Trophoblast cell (in vitro differentiated cells and primary cell): ENCODE data around the gene SPSB4. TPM values are rescaled to one million over a fixed set of nuclear protein-coding genes. Genes with fewer than 3 reads are reported as not detected.

Experiments
- DNase-seq, 2 donors: peaks; one replicate each; pipeline ENCODE4 v3.0.0-alpha.2; 2016
- H2AFZ ChIP-seq: 2 replicates; pipeline ENCODE4 v1.6.1; 2013; ENCODE audit warnings: low read length, moderate library complexity, mild to moderate bottlenecking; ENCODE audit not compliant: insufficient read depth, poor library complexity
- H2AK5ac ChIP-seq: 2 replicates; pipeline ENCODE4 v1.6.1; 2013; ENCODE audit warnings: mild to moderate bottlenecking, low read length
- H2BK120ac ChIP-seq: 2 replicates; pipeline ENCODE4 v1.6.1; 2013; ENCODE audit warnings: low read length, mild to moderate bottlenecking, moderate library complexity; ENCODE audit not compliant: insufficient read depth, poor library complexity
- H2BK12ac ChIP-seq: 2 replicates; pipeline ENCODE4 v1.6.1; 2013; ENCODE audit warnings: mild to moderate bottlenecking, low read length, moderate library complexity
- H2BK5ac ChIP-seq: 2 replicates; pipeline ENCODE4 v1.6.1; 2013; ENCODE audit warnings: low read length, low read depth, moderate library complexity, mild to moderate bottlenecking; ENCODE audit not compliant: poor library complexity
- H3K14ac ChIP-seq: 2 replicates; pipeline ENCODE4 v1.6.1; 2013; ENCODE audit warnings: mild to moderate bottlenecking, low read length
- H3K18ac ChIP-seq: 2 replicates; pipeline ENCODE4 v1.6.1; 2013; ENCODE audit warnings: mild to moderate bottlenecking, low read length
- H3K23ac ChIP-seq: 2 replicates; pipeline ENCODE4 v1.6.1; 2013; ENCODE audit warnings: low read length
- H3K27ac ChIP-seq: 2 replicates; pipeline ENCODE4 v1.5.1; 2013; ENCODE audit warnings: low read depth, mild to moderate bottlenecking, inconsistent platforms, low read length, moderate library complexity
- H3K27me3 ChIP-seq: 2 replicates; pipeline ENCODE4 v1.6.1; 2013; ENCODE audit warnings: inconsistent platforms, mild to moderate bottlenecking, low read length, moderate library complexity; ENCODE audit not compliant: insufficient read depth
- H3K36me3 ChIP-seq, 2 experiments: 1 replicate in 1 of 2; 2 replicates in 1 of 2; pipeline ENCODE4 v1.6.1; 2013; ENCODE audit warnings: low read length in 2 of 2, mild to moderate bottlenecking in 2 of 2, moderate library complexity in 1 of 2; ENCODE audit not compliant: insufficient read depth in 2 of 2, control insufficient read depth in 1 of 2
- H3K4ac ChIP-seq: 2 replicates; pipeline ENCODE4 v1.6.1; 2013; ENCODE audit warnings: low read depth, mild to moderate bottlenecking, low read length, moderate library complexity
- H3K4me1 ChIP-seq, 2 experiments: 1 replicate in 1 of 2; 2 replicates in 1 of 2; pipeline ENCODE4 v1.6.1; 2013; ENCODE audit warnings: low read length in 2 of 2, mild to moderate bottlenecking in 2 of 2, moderate library complexity in 1 of 2; ENCODE audit not compliant: insufficient read depth in 2 of 2, control insufficient read depth in 1 of 2
- H3K4me2 ChIP-seq: 2 replicates; pipeline ENCODE4 v1.6.1; 2013; ENCODE audit warnings: inconsistent platforms, mild to moderate bottlenecking, low read length, moderate library complexity
- H3K4me3 ChIP-seq: 2 replicates; pipeline ENCODE4 v1.5.1; 2013; ENCODE audit warnings: mild to moderate bottlenecking, low read depth, low read length, inconsistent platforms
- H3K79me1 ChIP-seq: one replicate; pipeline ENCODE4 v1.6.1; 2013; ENCODE audit warnings: low read length
- H3K79me2 ChIP-seq: 2 replicates; pipeline ENCODE4 v1.6.1; 2013; ENCODE audit warnings: low read length, mild to moderate bottlenecking; ENCODE audit not compliant: control insufficient read depth, insufficient read depth, poor library complexity
- H3K9ac ChIP-seq: 2 replicates; pipeline ENCODE4 v1.6.1; 2013; ENCODE audit warnings: mild to moderate bottlenecking, low read length
- H3K9me3 ChIP-seq: 2 replicates; pipeline ENCODE4 v1.6.1; 2013; ENCODE audit warnings: low read depth, mild to moderate bottlenecking, control low read depth, inconsistent platforms, low read length; ENCODE audit not compliant: insufficient read depth
- H4K12ac ChIP-seq: 2 replicates; pipeline ENCODE4 v1.6.1; 2013; ENCODE audit warnings: low read depth, mild to moderate bottlenecking, low read length, moderate library complexity
- H4K8ac ChIP-seq: 2 replicates; pipeline ENCODE4 v1.6.1; 2013; ENCODE audit warnings: low read depth, mild to moderate bottlenecking, low read length, moderate library complexity
- H4K91ac ChIP-seq: one replicate; pipeline ENCODE4 v1.6.1; 2013; ENCODE audit warnings: low read depth, mild to moderate bottlenecking, low read length, moderate library complexity
- WGBS: extraction: QIAGEN DNeasy Blood & Tissue Kit; methylation state at CpG from one replicate; pipeline ENCODE4 v1.1.7; 2013; ENCODE audit warnings: missing lambda C conversion rate; ENCODE audit not compliant: insufficient read length, insufficient coverage; ENCODE audit errors: extremely low coverage; 5-methylcytosine and 5-hydroxymethylcytosine counted together
- polyA plus RNA-seq: library from polyadenylated mRNA; stranded (reverse); fragments of 200-250 nt; gene quantifications from 2 replicates; pipeline ENCODE4 v1.2.3, GENCODE V29; 2013

SPSB4 gene
- polyA plus RNA-seq: 19.8 and 20.9 TPM in 2 replicates

DNA sequence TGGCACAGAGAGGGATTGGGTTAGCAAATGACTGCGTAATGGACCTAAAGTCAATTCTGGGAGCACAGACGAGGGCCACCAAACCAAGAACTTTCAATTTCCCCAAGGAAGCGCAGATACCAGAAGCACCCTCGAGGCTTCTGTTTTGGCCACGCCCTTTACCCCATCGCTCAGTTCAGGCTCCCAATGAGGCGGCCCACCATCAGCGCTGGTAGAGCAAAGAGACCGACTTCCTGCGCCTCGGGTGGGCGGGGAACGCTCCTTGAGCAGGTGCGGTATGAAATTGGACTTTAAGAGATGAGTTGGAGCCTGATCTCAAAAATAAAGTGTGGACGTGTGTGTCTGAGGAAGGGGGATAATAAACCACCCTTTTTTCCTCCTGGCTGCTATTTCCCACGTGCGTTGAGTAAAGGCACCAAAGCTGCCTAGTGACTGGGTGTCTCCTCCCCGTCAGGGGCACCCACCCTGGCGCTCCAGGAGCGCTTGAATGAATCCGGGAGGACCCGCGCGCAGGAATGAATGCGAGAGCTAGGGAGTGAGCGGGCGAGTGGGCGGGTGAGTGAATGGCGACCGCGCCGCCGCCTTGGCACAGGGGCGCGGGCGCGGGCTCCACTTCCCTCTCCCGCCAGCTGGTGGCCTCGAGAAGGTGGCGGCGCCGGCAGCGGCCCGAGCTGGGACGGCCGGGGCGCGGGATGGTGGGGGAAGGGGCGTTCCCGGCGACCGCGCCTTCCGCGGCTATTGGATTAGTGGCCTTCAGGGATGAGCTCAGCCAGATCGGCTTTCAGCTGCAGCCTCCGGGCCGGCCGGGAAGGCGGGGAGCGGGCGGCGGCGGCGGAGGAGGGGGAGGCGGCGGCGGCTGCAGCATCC is at the start of gene SPSB4:
Gene SPSB4 (plus strand): TSS at position 772 of the 867 bp plus-strand sequence. CDS start 14,758 bp downstream, outside the sequence.
- H3K4me2 ChIP-seq: peak within 1 kb of the TSS; percentile 97
- peaks cover 3% of the 10 kb centered on the region for H3K9me3 ChIP-seq
- H3K27ac ChIP-seq: peak within 1 kb of the TSS; percentile 81
- H3K18ac ChIP-seq: peak within 1 kb of the TSS; percentile 73
- H2BK5ac ChIP-seq: peak within 1 kb of the TSS; percentile 75
- H2AFZ ChIP-seq: peak within 1 kb of the TSS; percentile 48
- H4K8ac ChIP-seq: peak within 1 kb of the TSS; percentile 57
- peak within 1 kb of the TSS; percentile 82 for H3K4me3 ChIP-seq
- H3K4me1 ChIP-seq: peaks cover 10 to 18% of the 10 kb centered on the region in 2 experiments
- no peaks in the 10 kb centered on the region for H3K36me3 ChIP-seq
- H2AK5ac ChIP-seq: no peak within 1 kb of the TSS
- peak within 1 kb of the TSS; percentile 90 for H3K4ac ChIP-seq
- peaks cover 21% of the 10 kb centered on the region for H3K79me2 ChIP-seq
- no peaks in the 10 kb centered on the region for H3K27me3 ChIP-seq
- H2BK120ac ChIP-seq: peak within 1 kb of the TSS; percentile 69
- H4K12ac ChIP-seq: peak within 1 kb of the TSS; percentile 35
- H3K79me1 ChIP-seq: peaks cover 16% of the 10 kb centered on the region
- H3K14ac ChIP-seq: peak within 1 kb of the TSS; percentile 68
- peak within 1 kb of the TSS; percentile 42 for H2BK12ac ChIP-seq
- no peak within 1 kb of the TSS for H3K23ac ChIP-seq
- peak within 1 kb of the TSS; percentile 76 for H3K9ac ChIP-seq
- peak; percentile 15 to 53 for DNase-seq
- no CpG with 5 or more reads among the region's 68 CpGs for WGBS
- peak within 1 kb of the TSS; percentile 82 for H4K91ac ChIP-seq

DNA sequence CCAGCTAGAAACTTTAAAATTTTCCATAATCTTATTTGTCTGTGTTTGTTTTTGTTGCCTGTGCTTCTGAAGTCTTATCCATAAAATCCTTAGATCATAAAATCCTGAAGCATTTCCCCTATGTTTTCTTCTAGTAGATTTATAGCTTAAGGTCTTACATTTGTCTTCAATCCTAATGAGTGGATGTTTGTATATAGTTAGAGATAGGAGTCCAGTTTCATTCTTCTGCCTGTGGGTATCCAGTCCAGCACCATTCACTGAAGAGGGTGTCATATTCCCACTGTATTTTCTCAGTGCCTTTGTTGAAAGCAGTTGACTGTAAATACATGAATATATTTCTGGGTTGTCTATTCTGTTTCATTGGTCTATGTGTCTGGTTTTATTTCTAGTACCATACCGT is 44.8 kb upstream of the SPSB4 start:
- Histone ChIP-seq H4K12ac (no peak overlapping the region), H3K36me3 (no peaks in the 10 kb centered on the region), H2BK5ac (no peak overlapping the region), H3K79me2 (no peaks in the 10 kb centered on the region), H2AFZ (no peak overlapping the region), H2AK5ac (no peak overlapping the region), H3K27me3 (no peaks in the 10 kb centered on the region), H3K14ac (no peak overlapping the region), H2BK12ac (no peak overlapping the region), H3K23ac (no peak overlapping the region), H3K4ac (no peak overlapping the region), H3K18ac (no peak overlapping the region), H2BK120ac (no peak overlapping the region), H4K91ac (no peak overlapping the region), H3K9me3 (no peaks in the 10 kb centered on the region), H3K79me1 (no peaks in the 10 kb centered on the region), H4K8ac (no peak overlapping the region), H3K4me1 (no peaks in the 10 kb centered on the region), H3K4me2 (no peak overlapping the region), H3K9ac (no peak overlapping the region), H3K4me3 (no peak overlapping the region), H3K27ac (no peak overlapping the region)
- no CpG with 5 or more reads among the region's 1 CpG for WGBS
- no peak for DNase-seq

DNA sequence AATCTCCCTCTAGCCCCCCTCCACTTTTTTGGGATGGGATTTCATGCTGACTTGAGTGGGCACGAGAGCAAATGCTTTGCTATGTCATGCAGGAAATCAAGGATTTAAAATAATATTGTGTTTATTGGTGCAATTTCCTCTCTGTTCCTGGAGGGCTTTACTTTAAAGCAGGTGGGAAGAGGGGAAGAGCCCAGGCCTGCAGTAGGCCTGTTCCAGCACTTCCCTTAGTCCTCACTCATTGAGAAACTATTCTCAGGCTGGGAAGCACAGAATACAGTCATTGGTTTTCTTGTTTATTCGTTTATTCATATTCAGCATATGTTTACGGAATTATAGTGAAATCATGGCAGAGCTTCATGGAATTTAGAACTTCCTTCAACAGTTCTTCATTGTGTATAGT is 41.7 kb upstream of the SPSB4 start:
- WGBS: no CpG with 5 or more reads among the region's 3 CpGs

DNA sequence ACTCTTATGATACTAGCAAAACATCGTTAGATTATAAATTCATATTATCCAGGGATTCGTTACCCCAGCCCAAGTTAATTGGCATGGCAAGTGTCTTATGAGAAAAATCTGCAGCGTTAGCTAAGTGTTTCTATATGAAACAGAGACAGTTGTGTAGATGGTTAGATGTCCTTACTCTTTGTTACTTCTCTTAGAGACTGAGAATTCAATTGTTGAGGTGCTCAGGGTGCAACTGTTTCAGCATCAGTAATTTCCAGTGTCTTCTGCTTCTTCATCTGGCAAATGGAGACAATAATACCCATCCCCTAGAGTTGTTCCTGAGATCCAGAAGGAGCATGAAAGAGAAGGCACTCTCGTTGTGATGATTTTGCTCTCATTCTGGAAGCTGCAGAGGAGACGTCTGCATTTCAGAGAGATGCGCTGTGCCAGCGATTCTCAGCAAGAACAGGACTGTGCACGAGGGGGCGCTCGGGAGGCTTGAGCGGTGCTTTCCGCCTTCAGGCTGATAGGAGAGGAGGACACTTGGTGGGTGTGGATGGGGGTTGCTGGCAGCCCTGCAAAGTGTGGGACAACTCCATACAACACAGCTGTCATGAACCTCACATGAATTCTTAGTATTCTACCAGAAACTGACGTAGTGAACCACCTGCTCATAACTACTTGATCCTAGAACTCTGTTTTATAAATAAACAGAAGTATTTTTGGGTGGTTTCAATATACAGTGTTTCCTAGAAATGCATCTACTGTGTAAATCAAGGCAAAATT is 39.7 kb upstream of the SPSB4 start:
- Histone ChIP-seq H3K79me2 (no peaks in the 10 kb centered on the region), H2BK120ac (no peak overlapping the region), H3K9ac (no peak overlapping the region), H3K4me3 (no peak overlapping the region), H4K91ac (no peak overlapping the region), H2BK5ac (no peak overlapping the region), H3K9me3 (no peaks in the 10 kb centered on the region), H2AFZ (no peak overlapping the region), H2AK5ac (no peak overlapping the region), H3K14ac (no peak overlapping the region), H3K79me1 (no peaks in the 10 kb centered on the region), H2BK12ac (no peak overlapping the region), H3K23ac (no peak overlapping the region), H4K8ac (no peak overlapping the region), H3K4me2 (no peak overlapping the region), H3K27ac (no peak overlapping the region), H3K4me1 (peaks cover 3 to 5% of the 10 kb centered on the region in 2 experiments), H3K18ac (no peak overlapping the region), H3K36me3 (no peaks in the 10 kb centered on the region), H3K4ac (no peak overlapping the region), H3K27me3 (no peaks in the 10 kb centered on the region), H4K12ac (no peak overlapping the region)
- DNase-seq: peak; percentile 77 to 89
- WGBS: no CpG with 5 or more reads among the region's 13 CpGs

More for the DNA sequence above, 41.7 kb upstream of the SPSB4 start:
- Histone ChIP-seq H3K79me1 (no peaks in the 10 kb centered on the region), H3K23ac (no peak overlapping the region), H3K4me2 (no peak overlapping the region), H2AFZ (no peak overlapping the region), H3K9me3 (no peaks in the 10 kb centered on the region), H3K14ac (no peak overlapping the region), H3K18ac (no peak overlapping the region), H3K4ac (no peak overlapping the region), H2BK5ac (no peak overlapping the region), H2BK120ac (no peak overlapping the region), H3K36me3 (no peaks in the 10 kb centered on the region), H3K4me1 (peaks cover 3 to 5% of the 10 kb centered on the region in 2 experiments), H2BK12ac (no peak overlapping the region), H3K27ac (no peak overlapping the region), H4K12ac (no peak overlapping the region), H3K4me3 (no peak overlapping the region), H3K9ac (no peak overlapping the region), H2AK5ac (no peak overlapping the region), H4K91ac (no peak overlapping the region), H3K79me2 (no peaks in the 10 kb centered on the region), H3K27me3 (no peaks in the 10 kb centered on the region), H4K8ac (no peak overlapping the region)
- no peak for DNase-seq
